CD4-positive, alpha-beta T cell (primary cell): ENCODE results near the gene SEMA3F. TPM values are rescaled to one million over a fixed set of nuclear protein-coding genes. Genes with fewer than 3 reads are reported as not detected.

Experiments
- ATAC-seq: fragments of 200-7000 bp; cut with Tn5 transposase; one replicate; pipeline ENCODE4 v1.10.0; 2022; ENCODE audit warnings: mild to moderate bottlenecking; ENCODE audit not compliant: poor library complexity
- CTCF ChIA-PET: fragments of 350-600 bp; sonication (Branson Sonifier 250); formaldehyde crosslinking; loops from one replicate; lab custom pipeline; 2021; ENCODE audit warnings: antibody characterized with exemption, inconsistent platforms; lab: Charles Lee
- POLR2A ChIA-PET: fragments of 350-600 bp; sonication (Branson Sonifier 250); formaldehyde crosslinking; loops from one replicate; lab custom pipeline; 2021; ENCODE audit warnings: antibody characterized with exemption, inconsistent platforms; lab: Charles Lee
- DNase-seq, 14 experiments: peaks; one replicate each; pipeline ENCODE4 v3.0.0-alpha.2; 2013 to 2020; ENCODE audit warnings: mixed read lengths in 2 of 14
- H3K27ac ChIP-seq, 2 donors: one replicate each; pipeline versions ENCODE4 v1.5.1 to v1.7.0; 2013; ENCODE audit warnings: low read length in 2 of 2, low read depth in 1 of 2, mild to moderate bottlenecking in 1 of 2
- H3K27me3 ChIP-seq, 2 experiments: 1 replicate in 1 of 2; 2 replicates in 1 of 2; pipeline versions ENCODE4 v1.6.1 to v1.7.0; 2013; ENCODE audit warnings: low read length in 2 of 2, control low read depth in 1 of 2, mild to moderate bottlenecking in 1 of 2, moderate library complexity in 1 of 2; ENCODE audit not compliant: insufficient read depth in 2 of 2, control insufficient read depth in 1 of 2
- H3K36me3 ChIP-seq: one replicate; pipeline ENCODE4 v1.6.1; 2013; ENCODE audit warnings: low read length, control low read depth; ENCODE audit not compliant: insufficient read depth
- H3K4me1 ChIP-seq: one replicate; pipeline ENCODE4 v1.6.1; 2013; ENCODE audit warnings: low read length, control low read depth; ENCODE audit not compliant: insufficient read depth
- H3K4me3 ChIP-seq: one replicate; pipeline ENCODE4 v1.5.1; 2013; ENCODE audit warnings: mild to moderate bottlenecking, low read length, moderate library complexity
- H3K9me3 ChIP-seq, 2 experiments: 1 replicate in 1 of 2; 2 replicates in 1 of 2; pipeline versions ENCODE4 v1.6.1 to v1.7.0; 2013; ENCODE audit warnings: low read length in 2 of 2, mild to moderate bottlenecking in 2 of 2, control low read depth in 1 of 2, moderate library complexity in 1 of 2; ENCODE audit not compliant: control insufficient read depth in 1 of 2, insufficient read depth in 1 of 2
- H3K27ac Mint-ChIP-seq: one replicate; pipeline ENCODE4 v1.8.0; 2020; ENCODE audit warnings: mixed read lengths
- H3K27me3 Mint-ChIP-seq: one replicate; pipeline ENCODE4 v1.8.0; 2021; ENCODE audit warnings: mixed read lengths
- H3K36me3 Mint-ChIP-seq: one replicate; pipeline ENCODE4 v1.8.0; 2021; ENCODE audit warnings: low read depth, mixed read lengths
- H3K4me1 Mint-ChIP-seq: one replicate; pipeline ENCODE4 v1.8.0; 2021; ENCODE audit warnings: low read depth, mixed read lengths
- H3K4me3 Mint-ChIP-seq: one replicate; pipeline ENCODE4 v1.8.0; 2020; ENCODE audit warnings: mild to moderate bottlenecking, mixed read lengths
- H3K9me3 Mint-ChIP-seq: one replicate; pipeline ENCODE4 v1.8.0; 2020; ENCODE audit warnings: mixed read lengths
- intact Hi-C, 2 experiments: fragments of 100-400 bp; cut with DNase I in 1 of 2; cut with micrococcal nuclease in 1 of 2; formaldehyde crosslinking; loops; one replicate each; pipeline versions ENCODE4 v1.15.1 to v1.9.0; 2023 to 2025; cut with DNase I, micrococcal nuclease
- total RNA-seq, 174 experiments: library from RNA in 2 of 174; stranded (reverse) in 2 of 174; gene quantifications; one replicate each; pipeline ENCODE4 v1.2.3 and lab custom pipeline; 2021 to 2026
- TF ChIP-seq, protein P1 (sequence below): fragments of 200-600 bp; IDR thresholded peaks from one replicate; pipeline ENCODE4 v1.8.0; 2022; ENCODE audit warnings: antibody characterized with exemption, mild to moderate bottlenecking

SEMA3F gene
- total RNA-seq, 2 experiments from 2014 or later = 0.22 to 1.1 TPM

DNA sequence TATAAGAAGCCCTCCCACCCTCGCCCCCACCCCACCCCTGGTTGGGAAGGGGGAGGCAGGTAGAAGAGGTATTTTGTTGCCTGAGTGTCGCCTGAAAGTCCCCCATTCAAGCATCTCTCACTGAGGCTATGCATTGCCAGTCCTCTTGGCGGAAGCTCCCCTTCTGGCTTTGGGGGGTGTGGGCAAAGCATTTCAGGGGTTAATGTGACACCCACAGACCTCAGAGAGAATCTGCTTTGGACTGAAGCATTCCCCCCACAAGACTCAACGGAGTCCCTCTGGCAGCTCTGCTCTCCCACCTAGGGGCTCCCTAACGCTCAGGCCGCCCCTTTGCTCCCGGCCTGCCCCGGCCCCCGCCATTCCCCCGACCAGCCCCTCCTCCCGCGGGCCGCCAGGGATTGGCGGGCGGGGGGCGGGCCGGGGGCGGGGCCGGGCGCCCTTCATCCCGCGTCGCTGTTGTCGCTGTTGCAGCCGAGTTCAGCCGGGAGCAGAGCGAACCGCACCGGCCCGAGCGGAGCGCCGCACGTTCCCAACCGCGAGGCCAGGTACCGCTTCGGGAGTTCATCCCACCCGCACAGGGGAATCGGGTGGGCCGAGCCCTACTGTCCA is 49.8 kb downstream of the SEMA3F start, which contains the start of gene SLC38A3:
SLC38A3 (plus strand) TSS at position 468 of the 609 bp plus-strand sequence. CDS start 8,929 bp downstream, outside the sequence.
- intact Hi-C loops = no loop called here
- H3K4me1 ChIP-seq = peaks cover 21% of the 10 kb centered on the region
- H3K27ac Mint-ChIP-seq = no peak within 1 kb of the TSS
- POLR2A ChIA-PET = interaction anchor here (0.6 to 1.0 kb wide), 2 partner anchors 11 to 941 kb away, joined by 3 to 4 read pairs; no protein-coding TSS in a partner anchor
- ATAC-seq = peak; percentile 62
- H3K36me3 Mint-ChIP-seq = no peaks in the 10 kb centered on the region
- H3K27ac ChIP-seq = no peak within 1 kb of the TSS
- TF ChIP-seq, protein P1, sequence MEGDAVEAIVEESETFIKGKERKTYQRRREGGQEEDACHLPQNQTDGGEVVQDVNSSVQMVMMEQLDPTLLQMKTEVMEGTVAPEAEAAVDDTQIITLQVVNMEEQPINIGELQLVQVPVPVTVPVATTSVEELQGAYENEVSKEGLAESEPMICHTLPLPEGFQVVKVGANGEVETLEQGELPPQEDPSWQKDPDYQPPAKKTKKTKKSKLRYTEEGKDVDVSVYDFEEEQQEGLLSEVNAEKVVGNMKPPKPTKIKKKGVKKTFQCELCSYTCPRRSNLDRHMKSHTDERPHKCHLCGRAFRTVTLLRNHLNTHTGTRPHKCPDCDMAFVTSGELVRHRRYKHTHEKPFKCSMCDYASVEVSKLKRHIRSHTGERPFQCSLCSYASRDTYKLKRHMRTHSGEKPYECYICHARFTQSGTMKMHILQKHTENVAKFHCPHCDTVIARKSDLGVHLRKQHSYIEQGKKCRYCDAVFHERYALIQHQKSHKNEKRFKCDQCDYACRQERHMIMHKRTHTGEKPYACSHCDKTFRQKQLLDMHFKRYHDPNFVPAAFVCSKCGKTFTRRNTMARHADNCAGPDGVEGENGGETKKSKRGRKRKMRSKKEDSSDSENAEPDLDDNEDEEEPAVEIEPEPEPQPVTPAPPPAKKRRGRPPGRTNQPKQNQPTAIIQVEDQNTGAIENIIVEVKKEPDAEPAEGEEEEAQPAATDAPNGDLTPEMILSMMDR = no peak
- H3K9me3 Mint-ChIP-seq = no peaks in the 10 kb centered on the region
- H3K27me3 Mint-ChIP-seq = peaks cover 56% of the 10 kb centered on the region
- no peaks in the 10 kb centered on the region for H3K4me1 Mint-ChIP-seq
- peaks cover 48 to 63% of the 10 kb centered on the region in 2 experiments for H3K27me3 ChIP-seq
- H3K9me3 ChIP-seq = peaks cover 0 to 18% of the 10 kb centered on the region in 2 experiments
- H3K4me3 ChIP-seq = peak within 1 kb of the TSS; percentile 22
- DNase-seq = peak in 4 of 14 experiments; percentile 36 to 51 (median 45)
- H3K36me3 ChIP-seq = no peaks in the 10 kb centered on the region
- CTCF ChIA-PET = interaction anchor here (1.7 kb wide), 1 partner anchor 10 kb away, joined by 5 read pairs; no protein-coding TSS in a partner anchor
- peak within 1 kb of the TSS; percentile 25 for H3K4me3 Mint-ChIP-seq

DNA sequence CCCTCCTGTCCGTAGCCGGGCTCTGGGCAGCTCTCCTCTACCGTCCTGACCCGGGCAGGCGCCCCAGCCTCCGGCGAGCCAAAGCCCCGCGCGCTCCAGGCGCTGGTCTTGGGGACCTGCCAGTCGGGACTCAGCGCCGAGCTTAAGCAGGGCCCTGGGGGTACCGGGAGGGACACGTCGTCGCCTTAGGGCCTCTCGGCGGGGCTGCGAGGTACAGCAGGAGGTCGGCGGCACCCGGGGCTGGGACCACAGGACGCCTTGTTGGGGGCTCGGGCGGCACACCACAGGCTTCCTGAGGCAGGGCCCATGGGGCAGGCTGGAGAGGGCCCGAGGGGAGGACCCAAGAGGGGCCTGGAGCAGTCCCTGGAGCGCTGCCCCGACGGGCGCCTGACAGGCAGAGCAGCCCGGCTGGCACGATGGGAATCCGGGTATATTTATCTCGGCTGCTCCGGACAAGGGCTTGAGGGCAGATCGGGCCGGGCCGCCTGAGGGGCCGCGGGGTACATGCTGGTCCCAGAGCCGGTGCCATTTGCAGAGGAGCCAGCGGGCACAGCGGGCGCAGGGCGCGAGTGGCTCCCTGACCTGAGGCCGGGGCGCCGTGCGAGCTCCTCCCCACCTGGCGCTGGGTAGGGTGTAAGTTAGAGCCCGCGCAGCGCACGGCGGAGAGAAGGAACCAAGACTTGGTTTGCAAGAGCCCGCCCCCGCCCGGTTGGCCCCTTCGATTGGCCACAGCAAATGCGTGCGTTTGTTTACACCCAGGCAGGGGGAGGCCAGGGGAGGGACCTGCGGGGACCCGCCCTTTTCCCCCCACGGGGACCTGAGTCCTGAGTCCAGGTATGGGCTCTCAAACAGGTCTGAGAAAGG is 50.5 kb downstream of the SEMA3F start:
- Mint-ChIP-seq H3K27ac (no peak overlapping the region), H3K27me3 (peaks cover 54% of the 10 kb centered on the region), H3K9me3 (no peaks in the 10 kb centered on the region), H3K36me3 (no peaks in the 10 kb centered on the region), H3K4me1 (no peaks in the 10 kb centered on the region), H3K4me3 (peak overlapping the region; percentile 25)
- H3K27ac ChIP-seq = no peak overlapping the region
- peak overlapping the region; percentile 22 for H3K4me3 ChIP-seq
- DNase-seq (peak in 9 of 14 experiments; percentile 19 to 61 (median 33)), ATAC-seq (peak; percentile 64)
- peaks cover 21% of the 10 kb centered on the region for H3K4me1 ChIP-seq
- H3K9me3 ChIP-seq = peaks cover 0 to 18% of the 10 kb centered on the region in 2 experiments
- no peaks in the 10 kb centered on the region for H3K36me3 ChIP-seq
- TF ChIP-seq, protein P1 = no peak
- POLR2A ChIA-PET = interaction anchor here (1.0 kb wide), 1 partner anchor 11 kb away, joined by 4 read pairs; no protein-coding TSS in a partner anchor
- intact Hi-C loops = no loop called here
- CTCF ChIA-PET = interaction anchor here (1.7 kb wide), 1 partner anchor 11 kb away, joined by 5 read pairs; no protein-coding TSS in a partner anchor
- peaks cover 48 to 63% of the 10 kb centered on the region in 2 experiments for H3K27me3 ChIP-seq

DNA sequence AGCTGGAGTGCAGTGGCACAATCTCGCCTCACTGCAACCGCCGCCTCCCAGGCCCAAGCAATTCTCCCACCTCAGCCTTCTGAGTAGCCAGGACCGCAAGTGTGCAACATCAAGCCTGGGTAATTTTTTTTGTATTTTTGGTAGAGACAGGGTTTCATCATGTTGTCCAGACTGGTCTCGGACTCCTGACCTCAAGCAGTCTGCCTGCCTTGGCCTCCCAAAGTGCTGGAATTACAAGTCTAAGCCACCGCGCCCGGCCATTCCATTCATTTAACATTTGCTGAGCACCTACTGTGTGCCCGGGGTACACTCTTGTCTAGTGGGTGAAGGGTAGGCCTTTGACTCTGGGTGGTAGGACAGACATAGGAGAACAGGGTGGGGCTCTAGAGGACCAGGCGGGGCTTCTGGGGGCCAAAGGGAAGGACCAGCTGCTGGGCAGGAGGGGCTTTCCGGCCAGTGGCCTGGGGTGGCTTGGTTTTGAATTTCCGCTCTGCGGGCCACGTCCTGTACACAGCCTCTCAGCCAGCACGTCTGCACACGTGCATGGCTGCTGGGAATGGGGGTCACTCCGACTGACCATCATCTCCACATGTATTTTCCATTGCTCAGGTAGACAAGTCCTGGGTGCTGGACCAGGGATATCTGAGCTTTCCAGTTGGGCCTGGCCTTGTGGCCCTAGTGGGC is 52.4 kb downstream of the SEMA3F start:
- Histone ChIP-seq H3K9me3 (peaks cover 0 to 9% of the 10 kb centered on the region in 2 experiments), H3K27ac (no peak overlapping the region), H3K36me3 (no peaks in the 10 kb centered on the region), H3K4me1 (peaks cover 21% of the 10 kb centered on the region), H3K4me3 (no peak overlapping the region), H3K27me3 (peaks cover 33 to 50% of the 10 kb centered on the region in 2 experiments)
- H3K4me3 Mint-ChIP-seq = no peak overlapping the region
- intact Hi-C loops = no loop called here
- H3K27me3 Mint-ChIP-seq = peaks cover 42% of the 10 kb centered on the region
- POLR2A ChIA-PET = no interaction called here
- CTCF ChIA-PET = interaction anchor here (1.1 kb wide), 1 partner anchor 13 kb away, joined by 3 read pairs; no protein-coding TSS in a partner anchor
- no peak for DNase-seq
- no peak overlapping the region for H3K27ac Mint-ChIP-seq
- H3K36me3 Mint-ChIP-seq = no peaks in the 10 kb centered on the region
- TF ChIP-seq, protein P1 = no peak
- H3K4me1 Mint-ChIP-seq = no peaks in the 10 kb centered on the region
- no peak for ATAC-seq
- H3K9me3 Mint-ChIP-seq = no peaks in the 10 kb centered on the region
